ENCODE data around the gene DUSP5. TPM values are rescaled to one million over a fixed set of nuclear protein-coding genes. Genes with fewer than 3 reads are reported as not detected.
"Not testable (repeated sequence)": the region's sequence is repeated elsewhere in the genome, so short reads cannot be mapped to it uniquely, and the experiment has no call there.

DUSP5 gene
- total RNA-seq, 2 experiments from 2014 or later, result 102 to 223 TPM

- peaks cover 42% of the 10 kb centered on the region for H3K4me1 Mint-ChIP-seq
- no peak overlapping the region for H3K4me3 Mint-ChIP-seq
- no peaks in the 10 kb centered on the region for H3K27me3 Mint-ChIP-seq
- DNase-seq, result no peak
- CTCF ChIA-PET, result no interaction called here
- ATAC-seq, result no peak
- no peaks in the 10 kb centered on the region for H3K36me3 Mint-ChIP-seq
- no peak overlapping the region for H3K27ac Mint-ChIP-seq
- H3K9me3 Mint-ChIP-seq (ENCODE audit: low read depth), result no peaks in the 10 kb centered on the region
Observed at GRCh38 chr10:110462166-110463095, 35.3 kb upstream of the DUSP5 start.

GRCh38 chr10:110468258-110468657, 29.4 kb upstream of the DUSP5 start:
- CTCF ChIA-PET; H3K4me1 Mint-ChIP-seq; H3K27me3 Mint-ChIP-seq; DNase-seq; H3K9me3 Mint-ChIP-seq (ENCODE audit: low read depth); H3K36me3 Mint-ChIP-seq; H3K27ac Mint-ChIP-seq; H3K4me3 Mint-ChIP-seq; ATAC-seq: not testable (repeated sequence)

- H3K4me1 Mint-ChIP-seq; H3K36me3 Mint-ChIP-seq; ATAC-seq; CTCF ChIA-PET; DNase-seq; H3K4me3 Mint-ChIP-seq; H3K9me3 Mint-ChIP-seq (ENCODE audit: low read depth); H3K27me3 Mint-ChIP-seq; H3K27ac Mint-ChIP-seq: not testable (repeated sequence)
Observed at GRCh38 chr10:110470541-110470940, 27.2 kb upstream of the DUSP5 start.

GRCh38 chr10:110471566-110472139, 26.1 kb upstream of the DUSP5 start:
- CTCF ChIA-PET, result interaction anchor here (1.7 kb wide), 1 partner anchor 118 kb away, joined by 4 read pairs; no protein-coding TSS in a partner anchor
- H3K4me1 Mint-ChIP-seq, result peaks cover 2% of the 10 kb centered on the region

GRCh38 chr10:110474017-110474416, 23.7 kb upstream of the DUSP5 start:
- Mint-ChIP-seq H3K4me1 (peaks cover 2% of the 10 kb centered on the region), H3K27ac (no peak overlapping the region), H3K4me3 (no peak overlapping the region), H3K27me3 (no peaks in the 10 kb centered on the region), H3K36me3 (peaks cover 5% of the 10 kb centered on the region), H3K9me3 (ENCODE audit: low read depth) (peaks cover 1% of the 10 kb centered on the region)
- ATAC-seq (no peak), DNase-seq (no peak)
- CTCF ChIA-PET, result interaction anchor here (0.6 to 1.4 kb wide), 2 partner anchors 20 to 165 kb away, joined by 3 to 4 read pairs; no protein-coding TSS in a partner anchor

More at GRCh38 chr10:110471566-110472139, 26.1 kb upstream of the DUSP5 start:
- DNase-seq (no peak), ATAC-seq (no peak)
- Mint-ChIP-seq H3K9me3 (ENCODE audit: low read depth) (peaks cover 1% of the 10 kb centered on the region), H3K4me3 (no peak overlapping the region), H3K27ac (no peak overlapping the region), H3K36me3 (peaks cover 8% of the 10 kb centered on the region), H3K27me3 (no peaks in the 10 kb centered on the region)

- Mint-ChIP-seq H3K4me3 (no peak overlapping the region), H3K27ac (no peak overlapping the region), H3K9me3 (ENCODE audit: low read depth) (no peaks in the 10 kb centered on the region), H3K36me3 (peaks cover 3% of the 10 kb centered on the region), H3K27me3 (no peaks in the 10 kb centered on the region), H3K4me1 (peaks cover 2% of the 10 kb centered on the region)
- CTCF ChIA-PET, result interaction anchor here (0.7 kb wide), 1 partner anchor 10 kb away, joined by 3 read pairs; no protein-coding TSS in a partner anchor
- ATAC-seq (no peak), DNase-seq (no peak)
Observed at GRCh38 chr10:110474826-110475225, 22.9 kb upstream of the DUSP5 start.

- Mint-ChIP-seq H3K36me3 (peaks cover 1% of the 10 kb centered on the region), H3K4me3 (no peak overlapping the region), H3K27ac (no peak overlapping the region), H3K9me3 (ENCODE audit: low read depth) (no peaks in the 10 kb centered on the region), H3K27me3 (no peaks in the 10 kb centered on the region), H3K4me1 (peaks cover 5% of the 10 kb centered on the region)
- DNase-seq (no peak), ATAC-seq (no peak)
- CTCF ChIA-PET, result interaction anchor here (0.8 to 1.3 kb wide), 2 partner anchors 9 to 21 kb away, joined by 3 to 4 read pairs; no protein-coding TSS in a partner anchor
Observed at GRCh38 chr10:110475722-110476515, 21.8 kb upstream of the DUSP5 start.

- H3K27me3 Mint-ChIP-seq, result peaks cover 3% of the 10 kb centered on the region
- no peak for ATAC-seq
- CTCF ChIA-PET, result interaction anchor here (1.6 to 2.0 kb wide), 3 partner anchors 64 to 125 kb away, joined by 3 to 6 read pairs (median 3); no protein-coding TSS in a partner anchor
- H3K27ac Mint-ChIP-seq, result no peak overlapping the region
- H3K4me3 Mint-ChIP-seq, result no peak overlapping the region
- peaks cover 6% of the 10 kb centered on the region for H3K4me1 Mint-ChIP-seq
- H3K36me3 Mint-ChIP-seq, result peaks cover 2% of the 10 kb centered on the region
- H3K9me3 Mint-ChIP-seq (ENCODE audit: low read depth), result no peaks in the 10 kb centered on the region
- no peak for DNase-seq
Observed at GRCh38 chr10:110479710-110480109, 18.0 kb upstream of the DUSP5 start.

- CTCF ChIA-PET, result no interaction called here
- Mint-ChIP-seq H3K36me3 (peaks cover 2% of the 10 kb centered on the region), H3K4me1 (peaks cover 6% of the 10 kb centered on the region), H3K27ac (no peak overlapping the region), H3K27me3 (peaks cover 3% of the 10 kb centered on the region), H3K9me3 (ENCODE audit: low read depth) (no peaks in the 10 kb centered on the region), H3K4me3 (no peak overlapping the region)
- DNase-seq (no peak), ATAC-seq (no peak)
Observed at GRCh38 chr10:110480387-110480786, 17.3 kb upstream of the DUSP5 start.

- H3K27ac Mint-ChIP-seq, result no peak overlapping the region
- CTCF ChIA-PET, result interaction anchor here (1.0 kb wide), 1 partner anchor 10 kb away, joined by 3 read pairs; no protein-coding TSS in a partner anchor
- no peak for DNase-seq
- peaks cover 9% of the 10 kb centered on the region for H3K4me1 Mint-ChIP-seq
- H3K27me3 Mint-ChIP-seq, result peaks cover 3% of the 10 kb centered on the region
- no peak for ATAC-seq
- peaks cover 2% of the 10 kb centered on the region for H3K36me3 Mint-ChIP-seq
- H3K9me3 Mint-ChIP-seq (ENCODE audit: low read depth), result no peaks in the 10 kb centered on the region
- no peak overlapping the region for H3K4me3 Mint-ChIP-seq
Observed at GRCh38 chr10:110481919-110482318, 15.8 kb upstream of the DUSP5 start.

- ATAC-seq (no peak), DNase-seq (no peak)
- peaks cover 2% of the 10 kb centered on the region for H3K36me3 Mint-ChIP-seq
- peaks cover 3% of the 10 kb centered on the region for H3K27me3 Mint-ChIP-seq
- no peak overlapping the region for H3K27ac Mint-ChIP-seq
- H3K4me1 Mint-ChIP-seq, result peaks cover 16% of the 10 kb centered on the region
- no peak overlapping the region for H3K4me3 Mint-ChIP-seq
- CTCF ChIA-PET, result interaction anchor here (0.7 to 1.5 kb wide), 3 partner anchors 27 to 352 kb away, joined by 4 to 5 read pairs (median 5); no protein-coding TSS in a partner anchor
- H3K9me3 Mint-ChIP-seq (ENCODE audit: low read depth), result no peaks in the 10 kb centered on the region
Observed at GRCh38 chr10:110483633-110484032, 14.1 kb upstream of the DUSP5 start.

- Mint-ChIP-seq H3K9me3 (ENCODE audit: low read depth) (no peaks in the 10 kb centered on the region), H3K27ac (no peak overlapping the region), H3K27me3 (peaks cover 3% of the 10 kb centered on the region), H3K36me3 (peaks cover 4% of the 10 kb centered on the region), H3K4me1 (peaks cover 23% of the 10 kb centered on the region), H3K4me3 (no peak overlapping the region)
- CTCF ChIA-PET, result interaction anchor here (1.0 to 1.4 kb wide), 2 partner anchors 11 to 175 kb away, joined by 3 read pairs; no protein-coding TSS in a partner anchor
- ATAC-seq (no peak), DNase-seq (no peak)
Observed at GRCh38 chr10:110485541-110485940, 12.2 kb upstream of the DUSP5 start.
